AG08395 (cell line): ENCODE results near the gene SPATC1L.
"Not testable (repeated sequence)": the region's sequence is repeated elsewhere in the genome, so short reads cannot be mapped to it uniquely, and the experiment has no call there.

ENCODE experiments used
- DNase-seq: peaks from one replicate; pipeline ENCODE4 v3.0.0; 2012; ENCODE audit warnings: mixed read lengths, low spot score

Gene SPATC1L

GRCh38 chr21:46200877-46201803 lies 16.9 kb upstream of the SPATC1L start:
- DNase-seq, result not testable (repeated sequence)

- no peak for DNase-seq
These were observed 15.4 kb upstream of the SPATC1L start for GRCh38 chr21:46199436-46200373.

- DNase-seq, result no peak
These were observed 12.5 kb upstream of the SPATC1L start for GRCh38 chr21:46196733-46197132.

GRCh38 chr21:46195595-46196195 lies 11.4 kb upstream of the SPATC1L start:
- no peak for DNase-seq

- no peak for DNase-seq
These were observed 10.4 kb upstream of the SPATC1L start for GRCh38 chr21:46194374-46195334.

GRCh38 chr21:46193829-46194373 lies 9.6 kb upstream of the SPATC1L start:
- no peak for DNase-seq

GRCh38 chr21:46191686-46192575 lies 7.7 kb upstream of the SPATC1L start:
- no peak for DNase-seq

GRCh38 chr21:46191257-46191685 lies 7.0 kb upstream of the SPATC1L start:
- DNase-seq, result peak; percentile 91

GRCh38 chr21:46190491-46191131 lies 6.4 kb upstream of the SPATC1L start:
- DNase-seq, result no peak

- DNase-seq, result no peak
These were observed 5.8 kb upstream of the SPATC1L start for GRCh38 chr21:46189959-46190490.

GRCh38 chr21:46189213-46189958 lies 5.1 kb upstream of the SPATC1L start:
- peak; percentile 55 for DNase-seq

GRCh38 chr21:46188226-46189212 lies 4.3 kb upstream of the SPATC1L start:
- peak; percentile 69 for DNase-seq

GRCh38 chr21:46187814-46188213 lies 3.6 kb upstream of the SPATC1L start:
- DNase-seq, result no peak

GRCh38 chr21:46187261-46187660 lies 3.0 kb upstream of the SPATC1L start:
- DNase-seq, result no peak

GRCh38 chr21:46185716-46186115 lies 1.5 kb upstream of the SPATC1L start:
- no peak for DNase-seq

GRCh38 chr21:46184625-46185555 lies 631 bp upstream of the SPATC1L start:
- DNase-seq, result peak; percentile 54
